HG03280 (cell line): Measurements from ENCODE around the gene EGR2.
A peak's percentile ranks its signal among the peaks of the same experiment; 100 is the strongest.
"Not testable (repeated sequence)": the region's sequence is repeated elsewhere in the genome, so short reads cannot be mapped to it uniquely, and the experiment has no call there.

Source experiments
- ATAC-seq: cut with Tn5 transposase; IDR thresholded peaks from one replicate; pipeline ENCODE4 v1.9.1; 2021; ENCODE audit warnings: mild to moderate bottlenecking, moderate library complexity; ENCODE audit not compliant: unreplicated experiment

Gene EGR2

DNA sequence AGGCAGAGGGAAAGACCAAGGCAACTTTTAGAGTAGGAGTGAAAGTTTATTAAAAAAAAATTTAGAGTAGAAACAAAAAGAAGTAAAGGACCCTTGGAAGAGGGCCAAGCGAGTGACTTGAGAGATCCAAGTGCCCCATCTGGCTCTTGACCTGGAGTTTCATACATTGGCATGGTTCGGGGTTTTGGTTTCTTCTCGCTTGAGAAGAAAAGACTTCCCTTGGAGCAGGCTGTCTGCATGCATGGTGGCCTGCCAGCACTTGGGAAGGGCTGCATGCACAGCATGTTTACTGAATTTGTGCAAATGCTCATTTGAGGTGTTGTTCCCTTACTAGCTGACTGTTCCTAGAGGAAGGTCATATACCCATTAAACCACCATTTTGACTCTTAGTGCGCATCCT, 20.4 kb downstream of the EGR2 start:
- ATAC-seq = no peak

DNA sequence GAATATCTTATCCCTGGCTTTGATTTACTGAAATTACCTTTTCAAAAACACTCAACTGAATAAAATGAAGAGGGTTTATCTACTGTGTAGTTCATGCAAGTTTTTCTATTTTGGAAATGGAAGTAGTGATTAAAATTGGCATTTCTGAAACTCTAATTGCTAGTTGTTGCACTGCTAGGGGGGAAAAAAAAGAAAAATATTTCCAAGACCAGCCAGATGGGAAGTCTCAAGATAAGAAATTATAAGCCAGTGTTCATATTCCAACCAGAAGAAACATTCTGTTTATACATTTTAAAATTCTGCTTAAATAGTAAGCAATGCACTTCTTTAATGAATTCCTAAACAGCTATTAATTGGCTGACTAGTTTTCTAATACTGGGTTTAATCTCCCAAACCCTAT, 21.1 kb downstream of the EGR2 start:
- ATAC-seq = no peak

DNA sequence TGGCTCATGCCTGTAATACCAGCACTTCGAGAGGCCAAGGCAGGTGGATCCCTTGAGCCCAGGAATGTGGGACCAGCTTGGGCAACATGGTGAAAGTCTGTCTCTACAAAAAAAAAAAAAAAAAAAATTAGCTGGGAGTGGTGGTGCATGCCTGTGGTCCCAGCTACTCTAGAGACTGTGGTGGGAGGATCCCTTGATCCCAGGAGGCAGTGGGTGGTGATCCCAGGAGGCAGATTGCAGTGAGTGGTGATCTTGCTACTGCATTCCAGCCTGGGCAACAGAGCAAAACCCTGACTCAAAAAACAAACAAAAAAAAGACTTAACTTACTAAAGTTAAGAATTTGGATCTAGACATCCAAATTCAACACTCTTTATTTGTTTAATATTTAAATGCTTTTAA, 21.9 kb downstream of the EGR2 start:
- ATAC-seq = no peak

DNA sequence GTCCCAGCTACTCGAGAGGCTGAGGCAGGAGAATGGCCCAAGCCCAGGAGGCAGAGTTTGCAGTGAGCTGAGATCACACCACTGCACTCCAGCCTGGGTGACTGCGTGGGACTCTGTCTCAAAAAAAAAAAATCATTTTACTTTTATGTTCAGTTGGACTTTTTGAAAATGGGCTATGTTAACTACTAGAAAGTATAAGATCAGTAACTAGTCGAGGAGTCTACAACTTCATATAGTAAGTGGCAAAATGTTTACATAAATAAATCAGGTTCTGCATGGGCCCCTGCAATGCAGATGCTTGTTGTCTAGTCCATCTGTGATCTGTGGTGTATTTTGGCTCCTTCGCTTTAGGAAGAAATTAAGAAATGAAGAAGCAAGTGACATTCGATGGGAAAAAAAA, 23.9 kb downstream of the EGR2 start:
- ATAC-seq = no peak

DNA sequence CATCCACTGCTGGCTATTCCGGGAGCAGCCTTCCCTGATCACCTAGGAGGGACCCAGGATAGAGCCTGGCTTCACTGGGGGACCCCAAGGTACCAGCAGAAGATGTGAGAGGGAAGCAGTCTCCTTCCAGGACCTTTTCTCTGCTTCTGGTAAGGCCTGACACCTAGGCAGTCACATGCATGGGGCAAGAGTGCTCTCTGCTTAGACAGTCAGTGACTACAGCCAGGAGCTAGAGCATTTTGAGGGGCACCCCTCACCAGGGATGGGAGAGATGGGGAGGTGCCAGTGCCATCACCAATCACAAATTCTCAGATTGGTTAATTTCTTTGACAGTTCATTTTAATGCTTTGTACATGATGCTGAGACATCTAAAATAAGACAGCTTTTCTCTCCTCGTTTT, 25.6 kb downstream of the EGR2 start:
- no peak for ATAC-seq

DNA sequence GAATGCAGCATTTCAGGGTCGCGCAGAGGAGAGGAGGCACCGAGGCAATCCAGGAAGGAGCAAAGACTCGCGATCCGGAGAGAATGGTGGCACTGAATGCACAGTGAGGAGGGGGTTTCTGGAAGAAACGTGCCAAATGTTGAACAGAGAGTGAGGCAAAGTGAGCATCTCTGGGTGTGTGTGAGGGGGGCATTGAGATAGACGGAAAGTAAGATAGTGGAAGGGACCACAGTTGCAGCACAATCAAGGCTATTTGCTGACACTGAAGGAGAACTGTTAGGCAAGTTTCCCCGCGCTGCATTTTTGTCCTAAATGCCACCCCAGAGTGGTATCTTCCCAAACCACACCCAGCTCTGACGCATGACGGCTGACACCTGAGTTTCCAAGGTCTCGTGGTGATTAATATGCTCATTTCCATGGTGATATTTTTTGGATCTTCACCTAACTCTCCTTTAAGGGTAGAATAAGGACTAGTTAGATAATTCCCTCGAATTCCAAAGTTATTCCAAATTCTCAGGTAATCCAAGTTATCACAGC, 26.1 kb downstream of the EGR2 start:
- no peak for ATAC-seq

DNA sequence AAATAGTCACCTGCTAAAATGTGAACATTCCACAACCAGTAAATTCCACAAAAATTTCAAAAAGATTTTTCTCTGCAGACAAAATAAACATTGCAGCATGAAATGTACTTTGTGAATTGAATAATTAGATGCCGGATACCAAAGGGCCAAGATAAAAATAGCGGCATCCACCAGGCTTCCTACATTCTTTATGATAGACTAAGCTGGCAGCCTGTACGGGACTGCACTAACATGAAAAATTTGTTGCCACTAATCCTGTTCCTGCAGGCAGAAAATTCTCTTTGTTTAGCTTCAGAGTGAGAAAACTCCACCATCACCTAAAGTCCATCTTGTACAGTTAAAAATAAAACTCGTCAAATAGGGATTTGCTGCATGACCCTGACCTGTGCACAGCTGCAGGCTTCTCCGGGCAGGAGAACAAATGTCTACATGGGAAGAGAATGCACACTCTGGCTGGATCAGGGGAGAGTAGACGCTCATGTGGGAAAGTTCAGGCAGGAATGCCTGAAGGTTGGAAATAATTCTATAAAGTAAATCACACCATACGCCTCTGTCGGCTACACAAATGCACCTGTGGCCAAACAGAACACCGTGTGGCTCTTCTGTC, 27.2 kb downstream of the EGR2 start:
- ATAC-seq = no peak

DNA sequence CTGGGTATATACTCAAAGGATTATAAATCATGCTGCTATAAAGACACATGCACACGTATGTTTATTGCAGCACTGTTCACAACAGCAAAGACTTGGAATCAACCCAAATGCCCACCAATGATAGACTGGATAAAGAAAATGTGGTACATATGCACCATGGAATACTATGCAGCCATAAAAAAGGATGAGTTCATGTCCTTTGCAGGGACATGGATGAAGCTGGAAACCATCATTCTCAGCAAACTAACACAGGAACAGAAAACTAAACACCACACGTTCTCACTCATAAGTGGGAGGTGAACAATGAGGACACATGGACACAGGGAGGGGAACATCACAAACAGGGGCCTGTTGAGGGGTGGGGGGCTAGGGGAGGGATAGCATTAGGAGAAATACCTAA, 27.9 kb downstream of the EGR2 start:
- ATAC-seq = not testable (repeated sequence)

DNA sequence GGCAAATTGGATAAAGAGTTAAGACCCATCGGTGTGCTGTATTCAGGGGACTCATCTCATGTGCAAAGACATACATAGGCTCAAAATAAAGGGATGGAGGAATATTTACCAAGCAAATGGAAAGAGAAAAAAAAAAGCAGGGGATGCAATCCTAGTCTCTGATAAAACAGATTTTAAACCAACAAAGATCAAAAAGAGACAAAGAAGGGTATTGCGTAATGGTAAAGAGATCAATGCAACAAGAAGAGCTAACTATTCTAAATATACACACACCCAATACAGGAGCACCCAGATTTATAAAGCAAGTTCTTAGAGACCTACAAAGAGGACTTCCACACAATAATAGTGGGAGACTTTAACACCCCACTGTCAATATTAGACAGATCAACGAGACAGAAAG, 31.6 kb downstream of the EGR2 start:
- not testable (repeated sequence) for ATAC-seq

DNA sequence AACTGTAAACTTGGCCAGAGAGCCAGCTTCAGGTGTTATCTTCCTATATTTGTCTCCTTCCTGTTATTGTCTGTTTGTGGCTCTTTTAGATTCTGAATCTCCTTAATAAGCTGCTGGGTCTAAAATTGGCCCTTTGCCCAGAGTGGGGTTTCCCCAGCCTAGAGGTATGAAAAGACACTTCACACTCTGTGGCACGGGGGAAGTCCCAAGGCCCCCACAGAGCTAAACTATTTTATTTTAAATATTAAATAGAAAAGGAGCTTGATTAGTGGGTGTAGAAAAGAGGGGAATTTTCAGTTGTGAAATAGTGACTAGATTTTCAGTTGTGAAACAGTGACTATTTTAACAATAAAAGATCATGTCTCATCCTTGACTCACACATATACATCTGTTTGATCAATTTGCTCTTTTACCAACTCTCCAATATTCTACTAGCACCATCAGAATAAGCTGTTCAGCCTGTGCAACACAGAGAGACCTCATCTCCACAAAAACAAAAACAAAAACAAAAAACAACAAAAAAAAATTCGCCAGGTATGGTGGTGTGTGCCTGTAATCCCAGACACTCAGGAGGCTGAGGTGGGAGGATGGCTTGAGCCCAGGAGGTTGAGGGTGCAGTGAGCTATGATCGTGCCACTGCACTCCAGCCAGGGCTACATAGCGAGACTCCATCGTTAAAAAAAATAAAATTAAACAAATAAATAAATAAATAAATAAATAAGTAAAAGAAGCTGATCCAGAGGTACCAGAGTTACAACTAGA, 36.5 kb downstream of the EGR2 start:
- peak; percentile 82 for ATAC-seq

DNA sequence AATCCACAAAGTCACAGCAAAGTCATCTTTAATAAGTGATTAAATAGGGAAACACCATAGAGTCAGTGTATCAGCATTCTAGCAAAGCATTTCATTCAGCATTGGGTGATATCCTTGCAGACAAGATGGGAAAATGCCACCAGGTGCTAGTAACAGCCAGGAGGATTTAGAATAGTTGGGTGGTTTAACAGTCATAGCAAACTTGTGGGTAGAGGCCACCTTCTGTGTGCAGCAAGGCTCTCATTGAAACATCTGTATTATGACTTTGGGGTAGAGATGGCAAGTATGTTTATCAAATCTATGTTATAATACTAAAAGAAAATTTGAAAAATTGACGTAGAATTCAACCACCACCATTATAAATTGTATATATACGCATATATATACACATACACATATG, 38.0 kb downstream of the EGR2 start:
- peak; percentile 52 for ATAC-seq

DNA sequence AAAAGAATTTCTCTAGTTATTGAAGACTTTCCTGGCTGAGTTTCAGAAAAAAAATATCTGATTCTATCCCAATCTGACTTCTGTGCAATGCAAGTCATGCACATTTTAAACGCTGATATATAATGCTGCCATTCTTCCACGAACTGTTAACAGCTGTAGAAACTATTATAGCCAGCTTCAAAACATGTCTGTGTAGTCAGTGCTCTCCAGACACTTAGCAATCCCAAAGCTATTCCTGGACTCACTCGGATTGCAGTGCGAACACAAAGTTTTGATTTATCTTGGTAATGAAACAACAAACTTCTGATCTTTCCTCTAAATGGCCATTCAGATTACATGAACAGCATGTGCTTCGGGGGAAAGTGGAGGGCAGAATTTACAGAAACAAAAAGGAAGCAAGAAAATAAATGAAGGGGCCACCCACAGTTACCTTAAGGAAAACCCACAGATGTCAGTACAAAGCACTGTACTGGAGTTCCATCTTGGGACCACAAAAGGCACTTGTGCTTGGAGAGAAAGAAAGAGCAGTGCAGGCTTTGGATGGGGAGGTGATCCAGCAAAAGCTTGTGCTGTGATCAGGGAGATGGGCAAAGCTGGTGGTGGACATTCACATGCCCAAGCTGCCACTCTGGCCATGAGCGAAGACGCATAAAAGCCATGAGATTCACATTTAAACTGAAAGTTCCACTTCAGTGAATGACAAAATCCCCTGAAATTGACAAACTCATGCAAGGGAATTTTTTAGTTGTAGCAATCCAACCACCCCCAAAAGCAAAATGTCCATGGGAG, 43.8 kb downstream of the EGR2 start:
- ATAC-seq = no peak

DNA sequence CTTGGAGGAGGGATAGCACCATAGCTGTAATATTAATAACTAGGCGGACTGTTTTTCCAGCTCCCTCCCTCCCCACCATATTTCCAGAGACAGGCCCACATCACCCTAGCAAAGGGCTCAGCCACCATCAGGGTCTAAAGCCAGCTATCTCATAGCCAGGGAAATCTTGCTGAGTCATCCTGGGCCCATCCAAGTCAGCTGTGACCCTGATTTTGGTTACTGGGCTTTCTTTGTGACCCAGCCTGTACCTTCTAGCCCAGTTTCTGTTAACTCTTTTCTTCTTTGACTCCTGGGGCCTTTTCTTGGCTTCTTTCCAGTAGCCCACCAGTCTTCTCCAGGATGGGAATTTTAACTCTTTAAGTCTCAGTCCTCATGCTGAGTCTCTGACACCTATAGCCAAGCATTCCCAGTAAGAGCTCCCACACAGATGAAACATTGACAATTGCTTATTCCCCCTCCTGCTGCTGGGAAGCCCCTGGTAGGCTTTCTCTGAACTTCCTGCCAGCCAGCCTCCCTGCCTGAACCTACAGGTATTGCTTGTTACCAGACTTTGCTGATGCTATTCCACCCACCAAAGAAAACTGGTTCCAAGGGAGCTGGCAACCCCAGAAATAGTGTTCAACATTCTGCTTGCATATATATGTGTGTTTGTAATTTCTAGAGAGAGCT, 46.5 kb downstream of the EGR2 start:
- ATAC-seq = no peak

DNA sequence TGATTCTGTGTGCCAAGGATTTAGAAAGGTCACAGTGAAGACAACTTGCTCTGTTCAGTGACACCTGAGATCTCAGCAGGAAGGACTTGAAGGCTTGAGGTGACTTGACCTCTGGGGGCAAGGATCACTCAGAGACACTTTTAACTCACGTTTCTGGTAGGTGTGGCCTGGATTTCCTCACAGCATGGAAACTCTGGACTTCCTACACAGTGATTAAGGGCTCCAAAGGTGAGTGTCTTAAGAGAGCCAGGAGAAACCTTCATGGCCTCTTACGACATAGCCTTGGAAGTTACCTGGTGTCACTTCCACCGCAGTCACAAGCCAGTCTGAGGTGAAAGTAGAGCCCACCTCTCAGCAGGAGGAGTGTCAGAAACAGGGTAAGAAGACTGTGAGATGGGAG, 49.8 kb downstream of the EGR2 start:
- no peak for ATAC-seq

DNA sequence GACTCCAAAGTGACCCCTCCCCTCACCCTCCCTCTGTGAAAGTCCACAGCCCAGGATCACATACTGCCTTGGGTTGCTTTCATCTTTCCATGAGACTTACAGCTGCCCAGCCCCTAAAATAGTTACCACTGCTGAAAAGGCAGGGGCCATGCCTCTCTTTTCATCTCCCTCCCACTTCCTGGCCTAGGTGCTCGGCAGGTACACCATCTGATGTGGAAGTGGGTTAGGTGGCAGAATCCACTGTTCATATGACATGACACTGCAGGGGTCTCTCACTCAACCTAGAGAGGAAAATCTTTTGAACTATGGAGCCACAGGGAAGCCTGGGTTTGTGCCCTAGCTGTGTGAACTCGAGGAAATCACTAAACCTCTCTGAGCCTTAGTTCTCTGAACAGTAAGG, 50.4 kb downstream of the EGR2 start:
- ATAC-seq = no peak

DNA sequence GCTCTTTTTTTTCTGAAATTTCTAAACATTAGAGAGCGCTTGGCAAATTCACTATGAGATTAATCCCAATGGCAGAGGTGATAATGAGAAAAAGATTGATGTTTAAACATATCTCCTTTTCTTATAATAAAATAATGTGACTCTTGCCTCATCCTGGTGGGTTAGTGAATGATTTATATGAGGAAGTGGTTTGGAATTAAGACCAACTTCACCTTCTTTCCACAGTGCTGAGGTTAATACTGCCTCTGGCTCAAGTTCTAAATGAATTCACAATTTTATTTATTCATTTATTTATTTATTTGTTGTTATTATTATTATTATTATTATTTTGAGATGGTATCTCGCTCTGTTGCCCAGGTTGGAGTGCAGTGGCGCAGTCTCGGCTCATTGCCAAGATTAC, 52.2 kb downstream of the EGR2 start:
- ATAC-seq = no peak

DNA sequence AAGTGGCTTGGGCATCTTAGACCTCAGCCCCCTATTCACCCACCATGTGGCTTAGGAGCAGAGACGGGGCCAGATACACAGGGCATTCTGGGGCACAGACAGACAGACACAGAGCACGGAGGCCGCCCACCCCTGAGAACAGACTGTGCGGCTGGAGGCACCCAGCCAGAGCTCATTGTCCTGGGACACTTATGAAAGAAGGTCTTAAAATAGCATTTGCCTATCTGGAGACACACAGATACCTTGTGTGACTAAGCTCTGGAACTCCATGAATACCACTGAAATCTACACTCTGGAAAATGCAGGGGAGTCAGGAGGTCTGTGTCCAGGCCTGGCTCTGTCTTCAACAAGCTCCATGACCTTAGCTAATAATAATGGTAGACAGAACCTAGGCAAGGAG, 53.0 kb downstream of the EGR2 start:
- ATAC-seq = no peak
